Medulla oblongata (tissue), 1 donor: ENCODE results near the gene LRRC36.
"Not testable (repeated sequence)": the region's sequence is repeated elsewhere in the genome, so short reads cannot be mapped to it uniquely, and the experiment has no call there.

Experiments used
- DNase-seq: peaks from one replicate; pipeline ENCODE4 v3.0.0-alpha.2; 2015; ENCODE audit errors: extremely low spot score

Gene LRRC36

DNA sequence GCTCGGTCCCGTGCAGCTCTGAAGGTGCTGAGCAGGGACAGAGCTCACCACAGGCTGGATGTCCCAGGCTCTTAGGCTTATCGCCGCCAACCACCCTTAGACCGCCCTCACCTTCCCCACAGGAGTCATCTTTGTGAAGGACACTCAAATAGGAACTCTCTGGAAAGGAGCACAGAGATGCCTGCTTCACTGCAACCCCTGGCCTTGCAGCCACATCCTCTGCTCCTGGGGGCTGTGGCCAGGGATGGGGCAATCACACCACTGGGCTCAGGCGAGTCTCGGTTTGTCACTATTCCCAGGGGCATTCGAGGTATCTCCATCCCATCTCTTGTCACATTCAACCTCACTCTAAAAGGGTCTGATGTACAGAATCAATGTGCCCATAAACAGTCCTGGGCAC lies 78.7 kb downstream of the LRRC36 start:
- no peak for DNase-seq

DNA sequence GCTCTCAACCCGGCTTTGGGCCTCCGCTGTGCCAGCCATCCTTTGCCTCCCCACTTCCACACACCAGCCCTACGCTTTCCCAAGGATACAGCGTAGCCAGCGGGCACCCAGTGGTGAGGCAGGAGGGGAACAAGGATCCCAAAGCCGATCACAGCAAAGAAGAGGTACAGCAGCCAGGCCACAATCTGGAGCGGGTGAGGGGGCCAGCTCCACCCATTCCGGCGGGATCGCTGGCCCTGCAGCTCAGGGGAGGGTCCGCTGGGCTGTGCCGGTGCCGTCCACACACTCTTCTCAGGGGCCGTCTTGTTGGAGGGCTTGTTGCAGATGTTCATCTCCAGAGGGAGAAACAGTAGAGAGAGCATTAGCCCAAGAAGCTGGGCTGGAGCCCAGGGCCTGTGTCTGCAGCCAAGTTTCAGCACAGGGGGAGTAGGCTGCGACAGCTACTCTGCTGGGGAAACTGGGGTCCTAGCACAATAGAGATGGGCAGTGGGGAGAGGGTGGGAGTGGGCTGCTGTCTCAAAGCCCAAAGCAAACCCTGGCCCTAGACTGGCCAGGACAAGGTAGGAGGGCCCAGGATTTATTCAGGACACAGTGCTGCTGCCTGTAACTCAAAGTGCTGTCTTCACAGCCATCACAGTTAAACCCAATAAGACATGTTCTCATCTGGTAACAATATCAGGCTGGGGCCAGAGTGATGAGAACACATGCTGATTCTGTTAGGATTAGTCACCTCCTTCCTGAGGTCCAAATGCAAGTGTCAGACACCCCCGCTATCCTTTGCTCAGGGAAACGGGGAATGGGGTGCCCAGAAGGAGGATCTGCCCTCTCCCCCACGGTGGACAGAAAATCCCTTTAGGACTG lies 79.7 kb downstream of the LRRC36 start:
- DNase-seq = no peak

DNA sequence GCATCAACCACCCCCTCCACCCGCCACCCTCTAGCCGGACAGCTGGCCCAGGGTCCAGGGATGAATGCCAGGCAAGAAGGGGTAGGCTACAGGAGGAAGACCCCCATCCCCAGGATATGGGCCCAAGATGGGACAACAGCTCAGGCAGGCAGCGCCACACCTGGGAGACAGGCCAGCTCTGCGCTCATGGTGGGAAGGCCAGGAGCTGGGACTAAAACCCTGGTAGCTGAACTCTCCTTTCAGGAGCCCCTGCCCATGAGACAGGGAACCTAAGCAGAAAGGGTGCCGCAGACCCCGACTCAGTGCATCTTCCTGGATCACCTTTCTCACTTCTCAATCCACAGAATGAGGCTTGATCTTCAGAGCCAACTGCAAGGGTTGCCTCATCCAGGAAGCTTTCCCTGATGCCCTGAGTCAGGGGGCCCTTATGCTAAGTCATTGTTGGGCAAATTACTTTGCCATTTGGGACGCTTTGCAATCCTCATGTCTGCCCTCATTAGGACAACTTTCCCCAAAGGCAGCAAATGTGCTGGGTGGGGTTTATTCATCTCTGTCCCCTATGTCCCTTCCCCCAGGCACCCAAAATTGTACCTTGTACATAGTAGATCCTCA lies 80.7 kb downstream of the LRRC36 start:
- DNase-seq = no peak

DNA sequence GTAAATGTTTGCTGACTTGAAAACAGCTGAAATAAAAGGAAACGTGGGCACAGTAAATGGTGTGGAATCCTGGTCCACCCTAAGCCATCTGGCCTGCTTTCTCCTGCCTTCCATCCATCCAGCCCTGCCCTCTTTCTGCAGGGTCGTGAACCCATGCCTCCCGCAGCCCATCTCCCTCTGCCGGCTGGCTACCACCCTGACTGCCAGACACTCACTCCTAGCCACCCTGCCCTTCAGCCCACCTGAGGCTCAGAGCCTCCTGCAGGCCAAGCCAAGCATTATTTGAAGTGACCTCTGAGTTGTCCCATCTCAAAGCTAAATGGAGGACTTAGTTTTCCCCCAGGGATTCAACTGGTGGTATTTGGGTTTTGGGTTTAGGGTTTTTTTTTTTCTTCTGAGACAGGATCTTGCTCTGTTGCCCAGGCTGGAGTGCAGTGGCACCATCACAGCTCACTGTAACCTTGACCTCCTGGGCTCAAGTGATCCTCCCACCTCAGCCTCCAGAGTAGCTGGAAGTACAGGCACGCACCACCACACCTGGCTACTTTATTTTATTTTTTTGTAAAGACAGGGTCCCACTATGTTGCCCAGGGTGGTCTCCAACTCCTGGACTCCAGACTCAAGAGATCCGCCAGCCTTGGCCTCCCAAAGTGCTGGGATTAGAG lies 81.3 kb downstream of the LRRC36 start:
- DNase-seq = no peak

DNA sequence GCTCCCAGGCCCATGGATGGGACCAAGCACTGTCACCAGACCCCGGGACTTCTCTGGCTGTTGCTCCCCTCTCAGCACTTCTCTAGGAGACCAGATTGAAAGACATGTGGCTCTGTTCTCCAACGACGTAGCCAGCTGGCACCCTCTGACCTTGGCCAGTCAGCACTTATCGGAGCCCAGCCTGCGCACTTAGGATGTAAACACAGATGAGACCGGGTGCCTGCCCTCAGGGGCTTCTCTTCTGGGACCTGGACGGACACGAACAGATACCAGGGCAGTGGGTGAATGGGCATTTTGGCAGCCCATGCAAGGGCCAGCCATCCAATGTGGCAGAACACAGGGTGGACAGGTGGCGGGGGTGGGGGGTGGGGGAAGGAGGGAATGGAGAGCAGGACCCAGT lies 83.0 kb downstream of the LRRC36 start:
- DNase-seq = no peak

DNA sequence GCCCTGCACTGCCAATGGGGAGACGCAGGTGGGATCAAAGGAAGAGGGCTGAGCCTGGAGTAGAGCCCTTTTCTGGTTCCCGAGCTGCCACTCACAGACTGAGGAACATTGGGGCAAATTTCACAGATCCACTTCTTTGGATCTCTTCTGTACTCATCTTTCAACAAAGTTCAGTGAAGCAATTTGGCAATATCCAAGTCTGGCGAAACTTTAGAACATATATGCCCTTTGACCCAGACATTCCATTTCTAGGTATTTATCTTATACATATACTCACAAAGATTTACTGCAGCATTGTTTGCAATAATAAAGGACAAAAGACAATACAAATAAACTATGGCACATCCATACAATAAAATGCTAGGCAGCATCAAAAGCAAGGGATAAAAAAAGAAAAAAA lies 84.7 kb downstream of the LRRC36 start:
- no peak for DNase-seq

DNA sequence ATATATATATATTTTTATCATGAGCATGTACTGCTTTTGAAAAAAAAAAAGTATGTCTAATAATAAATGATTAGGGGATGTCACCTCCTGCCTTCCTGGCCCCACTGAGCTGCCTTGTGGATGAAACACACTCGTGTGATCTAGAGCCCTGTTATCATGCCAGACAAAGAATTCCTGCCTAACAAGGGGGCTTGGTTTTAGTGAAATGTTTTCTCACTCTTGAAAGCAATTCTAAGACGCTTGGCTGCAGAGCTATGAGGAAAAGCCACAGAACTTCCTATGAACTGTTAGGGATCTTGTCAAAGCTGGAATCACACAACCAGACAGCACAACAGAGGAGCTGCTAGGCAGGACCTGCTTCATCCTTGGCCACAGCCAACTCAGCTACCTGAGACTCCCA lies 85.7 kb downstream of the LRRC36 start:
- no peak for DNase-seq

DNA sequence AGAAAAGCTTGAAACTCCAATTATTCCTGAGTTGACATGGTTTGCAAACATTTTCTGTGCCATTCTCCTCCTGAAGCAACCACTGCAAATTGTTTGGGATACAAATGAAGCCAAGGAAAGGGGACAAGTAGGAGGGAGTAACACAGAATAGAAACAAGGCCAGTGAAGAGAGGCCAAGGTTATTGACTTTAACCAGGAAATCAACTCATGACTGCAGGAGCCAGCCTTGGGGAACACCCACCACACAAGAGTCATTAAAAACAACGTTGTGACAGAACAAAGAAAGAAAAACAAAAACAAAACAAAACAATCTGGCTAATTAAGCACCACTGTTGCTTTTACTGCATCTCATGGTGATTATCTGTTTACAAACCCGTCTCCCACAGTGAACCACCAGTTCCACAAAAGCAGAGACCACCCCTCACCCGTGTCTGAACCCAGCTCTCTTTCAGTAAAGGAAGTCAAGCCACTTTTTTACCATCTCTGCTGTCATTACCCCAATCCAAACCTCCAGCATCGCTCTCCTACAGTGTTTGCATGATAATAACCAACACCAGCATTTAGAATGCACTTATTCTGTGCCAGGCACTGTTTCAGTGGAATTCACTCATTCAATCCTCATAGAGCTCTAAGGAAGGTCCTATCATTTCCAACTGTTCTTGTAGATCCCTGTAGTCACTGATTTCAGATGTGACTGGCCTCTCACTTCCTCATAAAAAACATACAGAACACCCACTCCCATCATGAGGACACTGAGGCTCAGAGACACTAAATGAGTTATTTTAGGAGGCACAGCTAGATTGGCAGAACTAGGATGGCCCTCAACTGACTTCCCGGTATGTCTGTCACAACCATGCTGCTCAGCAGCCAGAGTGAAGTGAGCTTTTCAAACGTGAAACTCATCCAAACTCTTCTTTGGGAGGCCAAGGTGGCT lies 87.6 kb downstream of the LRRC36 start:
- DNase-seq = peak; percentile 28

DNA sequence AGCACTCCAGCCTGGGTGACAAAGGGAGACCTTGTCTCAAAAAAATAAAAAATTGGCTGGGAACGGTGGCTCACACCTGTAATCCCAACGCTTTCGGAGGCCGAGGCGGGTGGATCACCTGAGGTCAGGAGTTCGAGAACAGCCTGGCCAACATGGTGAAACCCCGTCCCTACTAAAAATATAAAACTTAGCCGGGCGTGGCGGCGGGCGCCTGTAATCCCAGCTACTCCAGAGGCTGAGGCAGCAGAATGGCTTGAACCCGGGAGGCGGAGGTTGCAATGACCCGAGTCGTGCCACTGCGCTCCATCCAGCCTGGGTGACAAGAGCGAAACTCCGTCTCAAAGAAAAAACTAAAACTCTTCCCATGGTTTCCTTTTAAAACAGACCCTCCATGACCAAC lies 88.8 kb downstream of the LRRC36 start:
- not testable (repeated sequence) for DNase-seq

DNA sequence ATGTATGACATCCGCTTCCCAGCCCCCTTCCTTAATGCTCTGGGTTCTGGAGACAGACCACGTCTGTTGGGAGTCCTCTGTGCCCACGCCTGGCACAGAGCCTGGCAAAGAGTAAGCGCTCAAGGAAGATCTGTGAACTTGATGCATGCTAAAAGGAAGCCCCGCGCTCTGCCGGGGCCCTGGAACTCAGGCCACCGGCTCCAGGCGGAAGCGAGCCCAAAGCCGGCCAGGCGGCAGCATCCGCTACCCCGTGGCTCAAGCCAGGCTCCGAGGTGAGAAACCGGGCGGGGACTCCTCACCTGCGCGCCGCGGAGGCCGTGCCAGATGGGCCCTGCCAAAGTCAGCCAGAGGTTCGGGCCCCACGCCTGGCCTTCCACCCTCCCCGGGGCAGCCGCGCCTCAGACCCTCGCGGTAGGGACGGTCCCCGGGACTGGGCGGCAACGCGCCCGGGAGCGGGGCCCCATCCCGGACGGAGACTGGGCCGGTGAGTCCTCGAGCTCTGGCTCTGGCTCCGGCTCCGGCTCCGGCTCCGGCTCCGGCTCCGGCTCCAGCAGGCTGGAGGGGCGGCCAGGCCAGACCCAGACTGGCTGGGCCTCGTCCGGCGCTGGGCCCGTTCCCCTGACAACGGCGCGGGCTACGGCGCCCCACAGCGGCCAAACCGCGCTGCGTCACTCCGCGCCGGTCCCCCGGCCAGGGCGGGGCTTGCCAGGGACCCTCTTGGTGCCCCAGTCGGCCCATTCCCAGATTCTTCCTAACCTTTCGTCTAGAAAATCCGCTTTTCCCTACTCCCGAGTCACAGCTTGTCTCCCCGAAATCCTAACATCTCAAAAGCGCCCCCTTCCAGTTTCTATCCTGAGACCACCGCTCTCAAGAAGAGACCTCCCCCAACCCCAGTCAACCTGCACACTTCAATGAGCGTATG lies 89.5 kb downstream of the LRRC36 start, which contains the start of gene ZDHHC1:
TSS of gene ZDHHC1 (minus strand) at position 606 of the 922 bp plus-strand sequence. CDS start 8,702 bp downstream, outside the sequence.
- DNase-seq = peak; percentile 78

DNA sequence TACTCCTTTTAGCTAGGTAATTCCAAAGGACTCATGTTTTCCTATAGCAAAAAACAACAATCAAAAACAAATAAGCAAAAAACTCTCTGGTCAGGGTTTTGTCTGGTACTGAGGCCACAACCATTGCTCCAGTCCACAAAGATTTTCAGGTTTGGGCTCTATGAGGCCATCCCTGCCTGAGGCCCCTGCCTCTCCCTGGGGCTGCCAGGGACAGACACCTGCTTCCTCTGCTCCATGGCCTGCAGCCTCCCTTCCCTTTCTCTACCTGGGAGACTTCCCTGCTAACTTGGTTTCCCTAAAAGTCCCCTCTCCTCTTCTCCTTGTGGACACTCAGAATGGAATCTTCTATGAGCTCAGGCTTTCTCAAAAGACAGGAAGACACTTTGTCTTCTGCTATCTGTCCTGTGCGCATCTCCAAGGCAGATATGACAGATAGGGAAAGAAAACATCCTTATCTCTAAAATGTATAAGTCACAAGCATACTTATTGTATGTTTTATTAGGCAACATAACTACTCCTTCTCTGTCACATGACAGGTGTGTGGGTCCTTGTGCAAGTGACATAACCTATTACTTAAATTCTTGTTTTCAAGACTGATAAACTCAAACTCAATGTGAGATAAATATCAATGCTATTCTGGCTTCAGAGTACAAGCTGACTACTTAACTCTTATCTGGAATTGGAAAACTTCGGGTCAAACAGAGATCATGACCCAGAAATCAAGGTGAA lies 90.9 kb downstream of the LRRC36 start:
- no peak for DNase-seq

DNA sequence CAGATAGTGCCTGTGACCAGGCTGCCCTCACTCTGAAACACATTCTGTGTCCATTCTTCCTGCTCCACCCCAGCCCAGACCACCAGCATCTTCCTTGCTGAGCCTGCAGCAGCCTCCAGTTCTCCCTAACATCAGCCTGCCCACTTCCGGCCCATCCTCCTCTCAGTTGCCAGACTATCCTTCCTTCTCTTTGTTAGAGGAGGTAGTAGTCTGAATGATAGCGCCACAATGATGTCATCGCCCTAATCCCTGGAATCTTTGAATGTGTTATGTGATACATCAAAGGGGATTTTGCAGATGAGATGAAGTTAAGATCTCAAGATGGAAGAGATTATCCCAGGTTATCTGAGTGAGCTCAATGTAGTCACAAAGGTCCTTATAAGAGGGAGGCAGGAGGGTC lies 92.9 kb downstream of the LRRC36 start:
- DNase-seq = no peak

DNA sequence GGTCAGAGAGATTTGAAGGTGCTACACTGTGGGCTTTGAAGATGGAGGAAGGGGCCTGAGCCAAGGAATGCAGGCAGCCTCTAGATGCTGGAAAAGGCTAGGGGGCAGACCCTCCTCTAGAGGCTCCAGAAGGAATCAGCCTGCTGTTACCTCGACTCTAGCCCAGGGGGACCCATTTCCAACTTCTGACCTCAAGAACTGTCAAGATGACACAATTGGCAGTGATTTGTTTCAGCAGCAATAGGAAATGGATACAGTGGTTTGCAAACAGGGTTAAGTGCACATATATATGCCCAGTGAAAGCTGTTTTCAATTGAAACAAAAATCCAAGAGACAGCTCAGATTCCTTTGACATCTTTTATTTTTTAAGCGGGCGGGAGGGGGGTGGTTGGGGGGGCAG lies 93.3 kb downstream of the LRRC36 start:
- no peak for DNase-seq

DNA sequence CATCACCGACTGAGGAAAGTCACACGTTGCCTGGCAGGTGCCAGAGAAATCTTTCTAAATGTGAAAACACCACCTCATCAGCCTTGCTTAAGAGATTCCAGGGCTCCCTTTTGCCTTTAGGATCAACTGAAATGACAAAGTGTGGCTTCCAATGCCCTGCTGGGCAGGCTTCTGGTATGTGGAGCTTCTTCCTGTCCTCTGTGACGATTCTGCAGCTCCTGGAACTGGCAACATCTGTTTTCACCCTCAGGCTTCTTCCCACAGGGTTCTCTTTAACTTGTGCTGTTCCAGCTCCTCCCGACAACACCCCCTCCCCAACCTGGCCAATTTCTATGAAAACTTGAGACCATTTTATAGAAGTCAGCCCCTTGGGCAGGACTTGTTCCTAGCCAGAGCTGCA lies 94.4 kb downstream of the LRRC36 start:
- no peak for DNase-seq

DNA sequence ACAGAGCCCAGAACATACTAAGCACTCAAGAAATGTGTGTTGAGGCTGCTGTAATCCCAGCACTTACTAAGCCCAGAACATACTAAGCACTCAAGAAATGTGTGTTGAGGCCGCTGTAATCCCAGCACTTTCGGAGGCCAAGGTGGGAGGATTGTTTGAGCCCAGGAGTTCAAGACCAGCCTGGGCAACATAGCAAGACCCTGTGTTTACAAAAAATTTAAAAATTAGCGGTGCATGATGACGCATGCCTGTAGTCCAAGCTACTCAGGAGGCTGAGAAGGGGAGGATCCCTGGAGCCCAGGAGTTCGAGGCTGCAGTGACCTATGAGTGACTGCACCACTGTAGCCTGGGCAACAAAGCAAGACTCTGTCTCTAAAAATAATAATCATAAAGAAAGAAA lies 96.4 kb downstream of the LRRC36 start:
- DNase-seq = no peak

DNA sequence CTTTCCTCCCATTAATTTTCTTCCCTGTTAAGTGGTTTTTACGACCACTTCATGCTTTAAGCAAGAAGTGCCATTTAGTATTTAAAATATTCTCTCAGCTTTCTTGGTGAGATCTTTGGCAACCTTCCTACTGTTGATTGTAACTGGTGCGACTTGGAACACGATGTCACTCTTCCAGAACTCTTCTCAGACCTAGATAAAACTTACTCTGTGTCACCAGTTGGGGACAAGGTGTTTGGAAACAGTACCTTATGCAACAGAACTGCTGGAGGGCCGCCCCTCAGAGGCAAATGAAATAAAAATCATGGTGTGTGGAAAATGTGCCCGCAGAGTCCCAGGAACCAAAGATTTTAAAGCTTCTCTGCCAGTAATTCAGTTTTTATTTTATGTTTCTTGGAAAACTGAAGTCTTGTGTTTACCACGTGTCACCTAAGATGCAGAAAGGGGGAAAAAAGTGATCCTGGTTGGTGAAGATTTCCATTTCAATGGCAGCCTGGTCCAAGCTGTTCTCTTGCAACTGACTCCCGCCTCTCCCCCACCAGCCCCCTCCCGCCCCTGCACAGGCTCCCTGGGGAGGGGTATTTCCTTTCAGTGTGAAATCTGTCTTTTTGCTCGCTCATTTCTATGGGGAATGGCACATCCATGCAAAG lies 97.1 kb downstream of the LRRC36 start:
- DNase-seq = no peak

DNA sequence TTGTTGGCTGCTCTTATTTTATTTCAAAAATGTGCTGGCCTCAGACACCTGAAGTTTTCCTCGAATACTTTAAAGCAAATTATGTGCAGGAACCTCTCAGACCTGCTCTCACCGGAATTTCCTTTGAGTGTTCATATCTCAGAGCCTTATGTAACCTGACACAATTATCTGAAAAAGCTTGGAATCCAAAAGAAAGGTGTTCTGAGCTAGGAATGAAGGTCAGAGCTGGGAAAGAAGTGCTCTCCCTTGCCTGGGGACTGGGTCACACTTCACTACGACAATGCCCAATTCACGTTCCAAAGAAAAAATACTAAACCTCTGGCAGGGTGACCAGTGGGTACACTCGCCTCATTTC lies 97.6 kb downstream of the LRRC36 start:
- no peak for DNase-seq

DNA sequence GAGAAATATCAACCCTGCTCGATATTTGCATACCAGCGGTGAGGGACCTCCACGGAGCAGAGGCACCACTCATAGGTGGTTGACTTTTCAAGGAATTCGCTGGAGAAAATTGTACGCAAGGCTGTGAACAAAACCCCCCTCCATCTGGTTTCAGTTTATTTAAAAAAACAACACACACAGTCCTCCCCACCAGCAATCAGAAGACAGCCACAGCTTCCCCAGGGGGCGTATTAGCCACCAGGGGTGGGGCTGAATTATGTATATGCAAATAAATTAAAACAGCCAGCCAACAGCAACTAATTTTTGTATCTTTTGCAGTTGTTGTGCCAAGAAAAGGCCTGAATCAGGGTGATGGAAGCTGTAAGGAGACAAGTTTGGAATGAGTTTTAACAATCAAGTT lies 98.4 kb downstream of the LRRC36 start:
- no peak for DNase-seq

DNA sequence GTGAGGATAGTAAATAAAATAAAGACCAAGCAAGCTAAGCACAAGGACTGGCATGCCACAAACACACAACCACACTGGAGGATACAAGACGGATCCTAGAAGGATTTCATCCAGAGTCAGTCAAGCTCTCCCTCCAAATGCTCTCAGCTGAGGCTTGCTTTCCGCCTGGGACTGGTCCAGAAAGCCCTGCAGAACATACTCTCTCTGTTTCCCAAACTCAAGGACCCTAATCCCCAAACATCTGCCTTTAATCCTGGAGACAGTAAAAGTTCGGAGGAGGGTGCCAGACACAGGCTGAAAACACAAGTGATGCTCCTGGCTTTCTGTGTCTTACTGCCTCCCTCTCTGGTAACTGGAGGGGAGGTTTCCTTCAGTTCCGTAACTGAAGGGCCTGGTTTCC lies 99.0 kb downstream of the LRRC36 start:
- DNase-seq = no peak

DNA sequence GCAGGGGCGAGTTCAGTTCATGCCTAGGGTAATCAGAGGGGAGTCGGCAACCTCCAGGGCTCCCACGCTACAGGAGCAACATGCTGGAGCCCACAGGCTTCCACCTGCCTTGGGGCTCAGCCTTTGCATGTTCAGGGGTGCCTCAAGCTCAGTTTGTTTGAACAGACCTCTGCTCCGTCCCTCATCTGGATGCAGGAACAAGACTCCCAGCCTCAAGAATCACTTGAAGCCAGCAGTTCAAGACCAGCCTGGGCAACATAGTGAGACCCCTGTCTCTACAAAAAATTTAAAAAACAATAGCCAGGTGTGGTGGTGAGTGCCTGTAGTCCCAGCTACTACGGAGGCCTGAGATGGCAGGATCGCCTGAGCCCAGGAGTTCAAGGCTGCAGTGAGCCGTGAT lies 99.4 kb downstream of the LRRC36 start:
- no peak for DNase-seq
